HEK293T (cell line): ENCODE measurements around the gene C1orf52.

Source experiments
- L3MBTL2 ChIP-seq: fragments of 450-650 bp; conservative IDR thresholded peaks from 2 replicates; pipeline ENCODE4 v1.6.1; 2016; ENCODE audit warnings: mild to moderate bottlenecking
- NFRKB ChIP-seq: fragments of 450-650 bp; IDR thresholded peaks from 2 replicates; pipeline ENCODE4 v1.6.1; 2016; ENCODE audit warnings: mild to moderate bottlenecking, moderate library complexity
- SP1 ChIP-seq: fragments of 450-650 bp; IDR thresholded peaks from 2 replicates; pipeline ENCODE4 v1.6.1; 2017

- TF ChIP-seq L3MBTL2 (no peak), SP1 (no peak), NFRKB (no peak)
Measured at GRCh38 chr1:85208488-85208887, 51.0 kb downstream of the C1orf52 start.
